GM12878 (cell line): ENCODE results near the gene PELI2. TPM values are rescaled to one million over a fixed set of nuclear protein-coding genes. Genes with fewer than 3 reads are reported as not detected.
A peak's percentile ranks its signal among the peaks of the same experiment; 100 is the strongest.

Experiments
- ATF7 ChIP-seq: fragments of 450-650 bp; IDR thresholded peaks from 2 replicates; pipeline ENCODE4 v1.6.1; 2016; ENCODE audit warnings: low read depth, mild to moderate bottlenecking
- BACH1 ChIP-seq: fragments of 450-650 bp; IDR thresholded peaks from 2 replicates; pipeline ENCODE4 v1.6.1; 2017; ENCODE audit warnings: mild to moderate bottlenecking, borderline replicate concordance
- CHD1 ChIP-seq: IDR thresholded peaks from 2 replicates; pipeline ENCODE4 v1.6.1; 2012; ENCODE audit warnings: low read depth, low read length, improper control_type of control experiment
- CREM ChIP-seq: IDR thresholded peaks from 2 replicates; pipeline ENCODE4 v1.6.1; 2014; ENCODE audit warnings: antibody characterized with exemption, low read depth
- DPF2 ChIP-seq: fragments of 450-650 bp; IDR thresholded peaks from 2 replicates; pipeline ENCODE4 v1.6.1; 2017; ENCODE audit warnings: mild to moderate bottlenecking
- FOS ChIP-seq: IDR thresholded peaks from 3 replicates; pipeline ENCODE4 v1.6.1; 2011; ENCODE audit warnings: borderline replicate concordance; ENCODE audit not compliant: insufficient read length; ENCODE audit errors: extremely low read depth
- FOXK2 ChIP-seq: fragments of 450-650 bp; IDR thresholded peaks from 2 replicates; pipeline ENCODE4 v1.6.1; 2017; ENCODE audit warnings: mild to moderate bottlenecking, moderate library complexity
- HCFC1 ChIP-seq: fragments of 150-350 bp; IDR thresholded peaks from 2 replicates; pipeline ENCODE4 v1.6.1; 2014; ENCODE audit warnings: low read length
- IKZF2 ChIP-seq, 2 experiments: fragments of 450-650 bp; IDR thresholded peaks; 2 replicates each; pipeline ENCODE4 v1.6.1; 2017; ENCODE audit warnings: mild to moderate bottlenecking in 2 of 2, moderate library complexity in 2 of 2
- LARP7 ChIP-seq: fragments of 450-650 bp; IDR thresholded peaks from 2 replicates; pipeline ENCODE4 v1.6.1; 2017; ENCODE audit warnings: mild to moderate bottlenecking
- MAX ChIP-seq: IDR thresholded peaks from 2 replicates; pipeline ENCODE4 v1.6.1; 2012; ENCODE audit warnings: low read depth, low read length, improper control_type of control experiment
- NR2C2 ChIP-seq: IDR thresholded peaks from 2 replicates; pipeline ENCODE4 v1.6.1; 2011; ENCODE audit warnings: borderline replicate concordance, low read depth; ENCODE audit not compliant: control insufficient read depth, insufficient read length
- NRF1 ChIP-seq: conservative IDR thresholded peaks from 2 replicates; pipeline ENCODE4 v1.6.1; 2011; ENCODE audit warnings: mild to moderate bottlenecking, low read depth, low read length, improper control_type of control experiment
- PKNOX1 ChIP-seq: fragments of 450-650 bp; IDR thresholded peaks from 2 replicates; pipeline ENCODE4 v1.6.1; 2016; ENCODE audit warnings: mild to moderate bottlenecking
- PRDM15 ChIP-seq: fragments of 450-650 bp; formaldehyde crosslinking; IDR thresholded peaks from 2 replicates; pipeline ENCODE4 v1.4.0; 2020; ENCODE audit warnings: mild to moderate bottlenecking, moderate library complexity
- RAD51 ChIP-seq: fragments of 450-650 bp; IDR thresholded peaks from 2 replicates; pipeline ENCODE4 v1.6.1; 2016; ENCODE audit warnings: moderate library complexity, mild to moderate bottlenecking, inconsistent platforms
- SUZ12 ChIP-seq: fragments of 200-600 bp; sonication (generic); IDR thresholded peaks from one replicate; pipeline ENCODE4 v1.6.1; 2018; ENCODE audit warnings: antibody characterized with exemption, mild to moderate bottlenecking; ENCODE audit not compliant: unreplicated experiment
- TARDBP ChIP-seq: IDR thresholded peaks from 2 replicates; pipeline ENCODE4 v1.6.1; 2016; ENCODE audit warnings: borderline replicate concordance
- ZNF592 ChIP-seq: fragments of 450-650 bp; IDR thresholded peaks from 2 replicates; pipeline ENCODE4 v1.6.1; 2017; ENCODE audit warnings: mild to moderate bottlenecking, moderate library complexity
- ZZZ3 ChIP-seq: IDR thresholded peaks from 2 replicates; pipeline ENCODE4 v1.6.1; 2011; ENCODE audit warnings: low read depth; ENCODE audit not compliant: control insufficient read depth, insufficient read length
- polyA plus RNA-seq, 11 experiments: library from polyadenylated mRNA; depleted of rRNA in 4 of 11; unstranded in 6 of 11; stranded (reverse) in 5 of 11; fragments of >200 nt; fragmentation: Nextera tagmentation in 4 of 11; fragmentation: Illumina TruSeq in 1 of 11; extraction: Ambion mirVana in 4 of 11; extraction: Trizol in 1 of 11; gene quantifications; 1 replicate in 1 of 11; 2 replicates in 10 of 11; pipeline versions ENCODE4 v1.2.1 to v1.2.3, GENCODE V29; 2011 to 2016; ENCODE audit warnings: inconsistent platforms in 2 of 11, missing spikeins in 2 of 11, low read depth in 1 of 11
- total RNA-seq, 4 experiments: library from RNA; depleted of rRNA in 3 of 4; stranded (reverse); fragments of >200 nt in 3 of 4; fragmentation: Illumina TruSeq in 1 of 4; extraction: Trizol in 1 of 4; gene quantifications; 2 replicates each; pipeline versions ENCODE4 v1.2.1 to v1.2.3, GENCODE V29; 2013 to 2021

The PELI2 gene
- total and polyA plus RNA-seq, 10 of the 15 experiments (the other 5 are each of a cell fraction or from before 2014, with no cell fraction given), result under 0.01 to 0.10 (median 0.01) TPM; not detected in 3

- no peak for TF ChIP-seq CREM
- 0 out of 2 replicates have a peak, but pooled peaks have one; percentile 26 for TF ChIP-seq BACH1
- TF ChIP-seq NR2C2, result no peak
- TF ChIP-seq IKZF2 (IDR thresholded peaks at IDR 0.05), result peak; percentile 14 to 34; a peak in 1 of 4 replicates
- no peak for TF ChIP-seq CHD1
- TF ChIP-seq MAX, result no peak
- no peak for TF ChIP-seq ZZZ3
- no peak for TF ChIP-seq HCFC1
- no peak for TF ChIP-seq SUZ12
- TF ChIP-seq FOS, result no peak
- TF ChIP-seq TARDBP, result no peak
- no peak for TF ChIP-seq PRDM15 (CRISPR knock-in tag)
- 0 out of 2 replicates have a peak, but pooled peaks have one; percentile 19 for TF ChIP-seq LARP7
- TF ChIP-seq NRF1, result no peak
- TF ChIP-seq PKNOX1, result no peak
- TF ChIP-seq ATF7, result no peak
- no peak for TF ChIP-seq ZNF592
- TF ChIP-seq FOXK2, result no peak
- 0 out of 2 replicates have a peak, but pooled peaks have one; percentile 10 for TF ChIP-seq DPF2
- no peak for TF ChIP-seq RAD51
These were observed at the start of gene PELI2 (continued) for GRCh38 chr14:56117765-56118610.
